ENCODE results near the gene MYOM1. TPM values are rescaled to one million over a fixed set of nuclear protein-coding genes. Genes with fewer than 3 reads are reported as not detected.

MYOM1 gene
- polyA plus RNA-seq, 3 donors = 6.9 to 7.8 (median 7.4) TPM

GRCh38 chr18:3250237-3251107 is 30.7 kb upstream of the MYOM1 start:
- no peak for DNase-seq (ENCODE audit: low read depth in 3 of 3, low spot score in 2 of 3)

GRCh38 chr18:3248658-3249359 is 29.0 kb upstream of the MYOM1 start:
- peak in 1 of 3 donors; percentile 35 for DNase-seq (ENCODE audit: low read depth in 3 of 3, low spot score in 2 of 3)

- peak in 2 of 3 donors; percentile 40 to 48 for DNase-seq (ENCODE audit: low read depth in 3 of 3, low spot score in 2 of 3)
Measured at GRCh38 chr18:3248062-3248657, 28.4 kb upstream of the MYOM1 start.

- peak; percentile 95 to 100 (median 99) for DNase-seq (ENCODE audit: low read depth in 3 of 3, low spot score in 2 of 3)
Measured at GRCh38 chr18:3247240-3248061, 27.7 kb upstream of the MYOM1 start, which contains the start of gene MYL12A. Gene MYL12A (plus strand): TSS chr18:3247801. CDS start chr18:3253248, 5,447 bp downstream.

- peak in 2 of 3 donors; percentile 10 to 62 for DNase-seq (ENCODE audit: low read depth in 3 of 3, low spot score in 2 of 3)
Measured at GRCh38 chr18:3246635-3247239, 27.0 kb upstream of the MYOM1 start.

- DNase-seq (ENCODE audit: low read depth in 3 of 3, low spot score in 2 of 3) = peak; percentile 71 to 83 (median 78)
Measured at GRCh38 chr18:3245853-3246634, 26.3 kb upstream of the MYOM1 start.

- no peak for DNase-seq (ENCODE audit: low read depth in 3 of 3, low spot score in 2 of 3)
Measured at GRCh38 chr18:3245185-3245564, 25.4 kb upstream of the MYOM1 start.

- DNase-seq (ENCODE audit: low read depth in 3 of 3, low spot score in 2 of 3) = no peak
Measured at GRCh38 chr18:3238742-3239141, 19.0 kb upstream of the MYOM1 start.

- no peak for DNase-seq (ENCODE audit: low read depth in 3 of 3, low spot score in 2 of 3)
Measured at GRCh38 chr18:3236470-3236869, 16.7 kb upstream of the MYOM1 start.

GRCh38 chr18:3235846-3236245 is 16.1 kb upstream of the MYOM1 start:
- no peak for DNase-seq (ENCODE audit: low read depth in 3 of 3, low spot score in 2 of 3)

- no peak for DNase-seq (ENCODE audit: low read depth in 3 of 3, low spot score in 2 of 3)
Measured at GRCh38 chr18:3234457-3234856, 14.7 kb upstream of the MYOM1 start.

- no peak for DNase-seq (ENCODE audit: low read depth in 3 of 3, low spot score in 2 of 3)
Measured at GRCh38 chr18:3233433-3234168, 13.8 kb upstream of the MYOM1 start.

GRCh38 chr18:3233004-3233403 is 13.2 kb upstream of the MYOM1 start:
- no peak for DNase-seq (ENCODE audit: low read depth in 3 of 3, low spot score in 2 of 3)

GRCh38 chr18:3230401-3231334 is 10.9 kb upstream of the MYOM1 start:
- no peak for DNase-seq (ENCODE audit: low read depth in 3 of 3, low spot score in 2 of 3)

GRCh38 chr18:3226048-3226447 is 6.3 kb upstream of the MYOM1 start:
- no peak for DNase-seq (ENCODE audit: low read depth in 3 of 3, low spot score in 2 of 3)

- no peak for DNase-seq (ENCODE audit: low read depth in 3 of 3, low spot score in 2 of 3)
Measured at GRCh38 chr18:3225588-3225987, 5.8 kb upstream of the MYOM1 start.

GRCh38 chr18:3224223-3224622 is 4.5 kb upstream of the MYOM1 start:
- DNase-seq (ENCODE audit: low read depth in 3 of 3, low spot score in 2 of 3) = no peak

GRCh38 chr18:3223356-3223755 is 3.6 kb upstream of the MYOM1 start:
- no peak for DNase-seq (ENCODE audit: low read depth in 3 of 3, low spot score in 2 of 3)

Measured in right renal cortex interstitium (tissue), 3 donors.